Epithelial cell of esophagus (primary cell): ENCODE measurements around the gene GPR173.

ENCODE experiments used
- DNase-seq: peaks from one replicate; pipeline ENCODE4 v3.0.0; 2010; ENCODE audit warnings: low read depth
- H3K4me3 ChIP-seq: 2 replicates; pipeline ENCODE4 v1.5.1; 2011; ENCODE audit warnings: mild to moderate bottlenecking, low read length, control low read depth
- CTCF ChIP-seq: IDR thresholded peaks from 2 replicates; pipeline ENCODE4 v1.5.1; 2011; ENCODE audit warnings: low read depth, mild to moderate bottlenecking, low read length, control low read depth, inconsistent platforms; ENCODE audit not compliant: insufficient read depth; ENCODE audit errors: missing control alignments

The GPR173 gene

GRCh38 chrX:53056292-53056691 lies 7.7 kb downstream of the GPR173 start:
- no peak for TF ChIP-seq CTCF
- peak; percentile 7 for DNase-seq
- H3K4me3 ChIP-seq, result no peak overlapping the region

GRCh38 chrX:53065104-53065503 lies 16.5 kb downstream of the GPR173 start:
- H3K4me3 ChIP-seq, result no peak overlapping the region
- no peak for TF ChIP-seq CTCF
- DNase-seq, result peak; percentile 21

- TF ChIP-seq CTCF, result no peak
- H3K4me3 ChIP-seq, result no peak overlapping the region
- DNase-seq, result no peak
Measured at GRCh38 chrX:53071064-53071463, 22.5 kb downstream of the GPR173 start.

GRCh38 chrX:53071604-53072417 lies 23.2 kb downstream of the GPR173 start:
- DNase-seq, result peak; percentile 72
- peak overlapping the region; percentile 47 for H3K4me3 ChIP-seq
- TF ChIP-seq CTCF, result peak; percentile 60

GRCh38 chrX:53072418-53073114 lies 24.0 kb downstream of the GPR173 start:
- H3K4me3 ChIP-seq, result no peak overlapping the region
- no peak for TF ChIP-seq CTCF
- DNase-seq, result no peak

GRCh38 chrX:53073115-53073586 lies 24.6 kb downstream of the GPR173 start:
- H3K4me3 ChIP-seq, result no peak overlapping the region
- DNase-seq, result no peak
- TF ChIP-seq CTCF, result no peak

GRCh38 chrX:53075011-53075410 lies 26.4 kb downstream of the GPR173 start:
- no peak for TF ChIP-seq CTCF
- DNase-seq, result no peak

More at GRCh38 chrX:53075011-53075410, 26.4 kb downstream of the GPR173 start:
- no peak overlapping the region for H3K4me3 ChIP-seq
